NCI-H1930 (cell line): ENCODE data around the gene TIAM2.
"Not testable (repeated sequence)": the region's sequence is repeated elsewhere in the genome, so short reads cannot be mapped to it uniquely, and the experiment has no call there.

Source experiments
- DNase-seq, 2 experiments: peaks; one replicate each; lab custom pipeline; 2025; lab: John Stamatoyannopoulos, UW

TIAM2 gene

GRCh38 chr6:155196911-155197310 lies 201.8 kb downstream of the TIAM2 start:
- DNase-seq = no peak

GRCh38 chr6:155197932-155198331 lies 202.8 kb downstream of the TIAM2 start:
- DNase-seq = no peak

- no peak for DNase-seq
Measured at GRCh38 chr6:155200012-155200411, 204.9 kb downstream of the TIAM2 start.

- no peak for DNase-seq
Measured at GRCh38 chr6:155201461-155202226, 206.5 kb downstream of the TIAM2 start.

GRCh38 chr6:155207223-155207622 lies 212.1 kb downstream of the TIAM2 start:
- DNase-seq = no peak

GRCh38 chr6:155212106-155212505 lies 217.0 kb downstream of the TIAM2 start:
- no peak for DNase-seq

- no peak for DNase-seq
Measured at GRCh38 chr6:155212616-155213380, 217.7 kb downstream of the TIAM2 start.

- no peak for DNase-seq
Measured at GRCh38 chr6:155213611-155214372, 218.7 kb downstream of the TIAM2 start.

GRCh38 chr6:155215906-155216305 lies 220.8 kb downstream of the TIAM2 start:
- no peak for DNase-seq

- no peak for DNase-seq
Measured at GRCh38 chr6:155216312-155217046, 221.4 kb downstream of the TIAM2 start.

- DNase-seq = not testable (repeated sequence)
Measured at GRCh38 chr6:155218711-155219110, 223.6 kb downstream of the TIAM2 start.

GRCh38 chr6:155219299-155219698 lies 224.2 kb downstream of the TIAM2 start:
- DNase-seq = no peak

GRCh38 chr6:155219858-155220301 lies 224.8 kb downstream of the TIAM2 start:
- no peak for DNase-seq

- no peak for DNase-seq
Measured at GRCh38 chr6:155221086-155221485, 226.0 kb downstream of the TIAM2 start.

GRCh38 chr6:155222506-155222905 lies 227.4 kb downstream of the TIAM2 start:
- no peak for DNase-seq

- DNase-seq = no peak
Measured at GRCh38 chr6:155223646-155224451, 228.7 kb downstream of the TIAM2 start.

- no peak for DNase-seq
Measured at GRCh38 chr6:155224618-155225017, 229.5 kb downstream of the TIAM2 start.

GRCh38 chr6:155227046-155227445 lies 231.9 kb downstream of the TIAM2 start:
- DNase-seq = no peak

GRCh38 chr6:155228546-155229166 lies 233.5 kb downstream of the TIAM2 start:
- DNase-seq = no peak

- DNase-seq = not testable (repeated sequence)
Measured at GRCh38 chr6:155230975-155231374, 235.9 kb downstream of the TIAM2 start.
